ENCODE measurements around the gene CALHM6. TPM values are rescaled to one million over a fixed set of nuclear protein-coding genes. Genes with fewer than 3 reads are reported as not detected.

Gene CALHM6
- total RNA-seq, 2 donors from 2014 or later = 1.3 to 2.3 TPM

DNA sequence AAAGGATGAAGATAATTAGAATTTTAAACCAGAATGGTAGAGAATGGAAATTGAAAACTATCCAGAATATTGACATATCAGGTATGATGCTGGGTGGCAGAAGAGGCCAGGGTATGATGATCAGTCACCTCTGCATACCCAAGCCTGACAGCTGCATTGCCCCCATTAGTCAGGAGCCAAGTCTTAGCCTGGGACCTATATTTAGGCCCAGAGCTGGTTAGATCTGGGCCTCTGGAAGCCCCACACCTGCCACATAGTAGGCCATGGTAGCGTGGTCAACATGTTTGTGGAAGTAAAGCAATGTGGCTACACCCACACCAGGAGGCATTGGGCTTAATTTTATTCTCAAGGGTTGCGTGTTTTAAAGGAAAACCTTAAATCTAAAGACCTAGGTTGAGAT, 32.1 kb upstream of the CALHM6 start:
- Histone ChIP-seq H3K4me3 (no peak overlapping the region), H3K27ac (no peak overlapping the region), H3K27me3 (no peaks in the 10 kb centered on the region), H3K4me1 (no peaks in the 10 kb centered on the region), H3K36me3 (replicated peaks in 1 of 2; ENCODE audit: insufficient read depth in 1 of 2, low read depth in 2 of 2) (no peaks in the 10 kb centered on the region), H3K9me3 (no peaks in the 10 kb centered on the region)
- ATAC-seq (no peak), DNase-seq (no peak)
- no peak for TF ChIP-seq POLR2A (IDR thresholded peaks at IDR 0.05)
- TF ChIP-seq, protein P1, sequence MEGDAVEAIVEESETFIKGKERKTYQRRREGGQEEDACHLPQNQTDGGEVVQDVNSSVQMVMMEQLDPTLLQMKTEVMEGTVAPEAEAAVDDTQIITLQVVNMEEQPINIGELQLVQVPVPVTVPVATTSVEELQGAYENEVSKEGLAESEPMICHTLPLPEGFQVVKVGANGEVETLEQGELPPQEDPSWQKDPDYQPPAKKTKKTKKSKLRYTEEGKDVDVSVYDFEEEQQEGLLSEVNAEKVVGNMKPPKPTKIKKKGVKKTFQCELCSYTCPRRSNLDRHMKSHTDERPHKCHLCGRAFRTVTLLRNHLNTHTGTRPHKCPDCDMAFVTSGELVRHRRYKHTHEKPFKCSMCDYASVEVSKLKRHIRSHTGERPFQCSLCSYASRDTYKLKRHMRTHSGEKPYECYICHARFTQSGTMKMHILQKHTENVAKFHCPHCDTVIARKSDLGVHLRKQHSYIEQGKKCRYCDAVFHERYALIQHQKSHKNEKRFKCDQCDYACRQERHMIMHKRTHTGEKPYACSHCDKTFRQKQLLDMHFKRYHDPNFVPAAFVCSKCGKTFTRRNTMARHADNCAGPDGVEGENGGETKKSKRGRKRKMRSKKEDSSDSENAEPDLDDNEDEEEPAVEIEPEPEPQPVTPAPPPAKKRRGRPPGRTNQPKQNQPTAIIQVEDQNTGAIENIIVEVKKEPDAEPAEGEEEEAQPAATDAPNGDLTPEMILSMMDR (IDR thresholded peaks at IDR 0.05) = no peak
- 80 to 100% methylated on average over 2 of the region's 2 CpGs for WGBS, 2 donors
- intact Hi-C loops (cut with DNase I) = no loop called here

DNA sequence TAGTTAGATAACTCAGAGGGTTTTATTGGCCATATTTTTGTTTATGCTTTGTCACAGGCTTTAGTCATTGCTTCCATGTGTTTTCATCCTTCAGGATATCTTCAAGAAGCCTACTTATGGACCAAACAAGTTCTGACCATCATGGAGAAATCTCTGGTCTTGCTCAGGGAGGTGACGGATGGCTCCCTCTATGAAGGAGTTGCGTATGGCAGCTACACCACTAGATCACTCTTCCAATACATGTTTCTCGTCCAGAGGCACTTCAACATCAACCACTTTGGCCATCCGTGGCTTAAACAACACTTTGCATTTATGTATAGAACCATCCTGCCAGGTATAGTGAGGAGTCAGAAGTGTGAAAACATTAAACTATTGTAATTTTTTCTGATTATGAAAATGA, 30.3 kb upstream of the CALHM6 start:
- no peaks in the 10 kb centered on the region for H3K27me3 ChIP-seq
- TF ChIP-seq, protein P1 (IDR thresholded peaks at IDR 0.05) = no peak
- TF ChIP-seq POLR2A (IDR thresholded peaks at IDR 0.05) = no peak
- no peak overlapping the region for H3K4me3 ChIP-seq
- no peak for DNase-seq
- H3K36me3 ChIP-seq (replicated peaks in 1 of 2; ENCODE audit: insufficient read depth in 1 of 2, low read depth in 2 of 2) = no peaks in the 10 kb centered on the region
- 87 to 95% methylated on average over 4 of the region's 4 CpGs for WGBS, 2 donors
- intact Hi-C loops (cut with DNase I) = no loop called here
- ATAC-seq = no peak
- no peak overlapping the region for H3K27ac ChIP-seq
- no peaks in the 10 kb centered on the region for H3K9me3 ChIP-seq
- no peaks in the 10 kb centered on the region for H3K4me1 ChIP-seq

DNA sequence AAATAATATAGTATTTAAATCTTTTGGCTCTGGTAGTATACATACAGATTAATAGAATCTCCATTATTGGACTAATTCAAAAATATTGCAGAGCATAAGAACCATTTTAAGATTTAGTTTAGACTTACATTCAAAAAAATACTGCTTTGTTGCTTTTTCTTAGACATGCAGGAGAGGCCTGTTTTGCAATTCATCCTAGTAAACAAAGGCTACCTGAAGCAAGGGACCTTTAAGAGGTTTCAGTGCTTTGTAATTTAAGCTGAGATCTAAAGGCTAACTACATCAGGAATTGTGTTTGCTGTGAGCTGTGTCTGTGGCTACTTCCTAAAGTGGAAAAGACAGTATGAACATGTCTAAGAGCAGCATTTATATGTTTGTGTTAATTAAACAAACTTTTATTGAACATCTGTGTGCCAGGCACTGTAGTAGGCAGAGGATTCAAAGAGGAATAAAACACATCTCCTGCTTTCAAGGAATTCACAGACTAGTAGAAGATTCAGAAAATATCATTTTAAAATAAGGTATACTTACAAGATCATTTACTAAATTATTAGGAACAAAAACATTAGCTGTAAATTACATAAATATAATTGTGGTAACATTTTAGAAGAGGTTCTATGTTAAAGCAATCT, 29.1 kb upstream of the CALHM6 start:
- Histone ChIP-seq H3K36me3 (replicated peaks in 1 of 2; ENCODE audit: insufficient read depth in 1 of 2, low read depth in 2 of 2) (no peaks in the 10 kb centered on the region), H3K4me1 (no peaks in the 10 kb centered on the region), H3K27ac (no peak overlapping the region), H3K27me3 (no peaks in the 10 kb centered on the region), H3K9me3 (no peaks in the 10 kb centered on the region), H3K4me3 (no peak overlapping the region)
- ATAC-seq (no peak), DNase-seq (no peak)
- intact Hi-C loops (cut with DNase I) = no loop called here
- TF ChIP-seq POLR2A (IDR thresholded peaks at IDR 0.05) = no peak
- TF ChIP-seq, protein P1 (IDR thresholded peaks at IDR 0.05) = no peak

DNA sequence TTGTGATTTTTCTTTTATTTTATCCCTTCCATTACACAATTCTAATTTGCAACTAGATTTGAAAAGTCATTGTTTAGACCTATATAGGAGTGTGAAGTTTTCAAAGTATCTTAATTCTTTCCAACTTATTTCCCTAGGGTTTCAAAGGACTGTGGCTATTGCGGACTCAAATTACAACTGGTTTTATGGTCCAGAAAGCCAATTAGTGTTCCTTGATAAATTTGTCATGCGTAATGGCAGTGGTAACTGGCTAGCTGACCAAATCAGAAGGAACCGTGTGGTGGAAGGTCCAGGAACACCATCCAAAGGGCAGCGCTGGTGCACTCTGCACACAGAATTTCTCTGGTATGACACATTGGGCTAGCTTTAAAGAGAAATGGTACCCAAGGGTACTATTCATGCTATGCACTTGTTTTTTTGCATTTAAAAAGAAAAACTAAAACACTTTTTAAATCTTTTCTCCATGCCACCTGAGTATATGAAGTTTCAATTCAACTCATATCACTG, 27.9 kb upstream of the CALHM6 start:
- 93 to 96% methylated on average over 4 of the region's 4 CpGs for WGBS, 2 donors
- Histone ChIP-seq H3K4me3 (no peak overlapping the region), H3K36me3 (replicated peaks in 1 of 2; ENCODE audit: insufficient read depth in 1 of 2, low read depth in 2 of 2) (no peaks in the 10 kb centered on the region), H3K27ac (no peak overlapping the region), H3K4me1 (no peaks in the 10 kb centered on the region), H3K9me3 (no peaks in the 10 kb centered on the region), H3K27me3 (no peaks in the 10 kb centered on the region)
- DNase-seq (no peak), ATAC-seq (no peak)
- no peak for TF ChIP-seq POLR2A (IDR thresholded peaks at IDR 0.05)
- TF ChIP-seq, protein P1 (IDR thresholded peaks at IDR 0.05) = no peak
- intact Hi-C loops (cut with DNase I) = no loop called here

All from body of pancreas (tissue), 4 donors.